ENCODE results near the gene ARG2. TPM values are rescaled to one million over a fixed set of nuclear protein-coding genes. Genes with fewer than 3 reads are reported as not detected.

ARG2 gene
- total RNA-seq, 1 experiment from 2014 or later = 1.1 TPM

GRCh38 chr14:67675219-67675582 is 55.5 kb downstream of the ARG2 start:
- DNase-seq = no peak
- H2AFZ ChIP-seq (ENCODE audit: low read length) = peak overlapping the region; percentile 82
- peak overlapping the region; percentile 84 for H3K4me3 ChIP-seq (ENCODE audit: low read length)
- H3F3A ChIP-seq (ENCODE audit: low read length, unreplicated experiment) = no peaks in the 10 kb centered on the region
- H3K36me3 ChIP-seq (ENCODE audit: low read depth, low read length) = peaks cover 22% of the 10 kb centered on the region
- peaks cover 48% of the 10 kb centered on the region for H3K79me2 ChIP-seq (ENCODE audit: low read length)
- no peaks in the 10 kb centered on the region for H3K27me3 ChIP-seq (ENCODE audit: low read length)
- ChIA-PET POLR2A (ENCODE audit: unreplicated experiment) (no interaction called here), CTCF (interaction anchor here (3.0 kb wide), 1 partner anchor 29 kb away, joined by 13 read pairs; no protein-coding TSS in a partner anchor)
- peaks cover 24% of the 10 kb centered on the region for H3K4me1 ChIP-seq (ENCODE audit: insufficient read depth, low read length)
- H3K27ac ChIP-seq (ENCODE audit: low read length) = 0 out of 2 replicates have a peak overlapping the region, but pooled peaks have one; percentile 80
- TF ChIP-seq EZH2phosphoT487 (IDR thresholded peaks at IDR 0.05; ENCODE audit: borderline replicate concordance, low read length) = no peak
- TF ChIP-seq CTCF (conservative IDR thresholded peaks at IDR 0.05; ENCODE audit: low read depth, low read length) = no peak
- no peak for TF ChIP-seq EZH2 (IDR thresholded peaks at IDR 0.05; ENCODE audit: low read length, unreplicated experiment)
- intact Hi-C loops (cut with micrococcal nuclease) = no loop called here
- no peaks in the 10 kb centered on the region for H3K9me3 ChIP-seq (ENCODE audit: low read length)
- H4K20me1 ChIP-seq (ENCODE audit: low read length) = peaks cover 19% of the 10 kb centered on the region
- ATAC-seq = no peak
- no peaks in the 10 kb centered on the region for H3K9me2 ChIP-seq (replicated peaks; ENCODE audit: low read length)
- TSS peak; percentile 66 for BruUV-seq (replicated peaks)
- peak overlapping the region; percentile 97 for H3K9ac ChIP-seq (ENCODE audit: low read length)
- peak overlapping the region; percentile 96 for H3K4me2 ChIP-seq (ENCODE audit: low read length)

- Histone ChIP-seq H3K9me2 (replicated peaks; ENCODE audit: low read length) (no peaks in the 10 kb centered on the region), H2AFZ (ENCODE audit: low read length) (no peak overlapping the region), H3K36me3 (ENCODE audit: low read depth, low read length) (peaks cover 50% of the 10 kb centered on the region), H3K4me1 (ENCODE audit: insufficient read depth, low read length) (peaks cover 21% of the 10 kb centered on the region), H3K27ac (ENCODE audit: low read length) (no peak overlapping the region), H3K4me3 (ENCODE audit: low read length) (no peak overlapping the region), H3K79me2 (ENCODE audit: low read length) (peaks cover 23% of the 10 kb centered on the region), H4K20me1 (ENCODE audit: low read length) (peaks cover 4% of the 10 kb centered on the region), H3F3A (ENCODE audit: low read length, unreplicated experiment) (no peaks in the 10 kb centered on the region), H3K4me2 (ENCODE audit: low read length) (no peak overlapping the region), H3K9me3 (ENCODE audit: low read length) (no peaks in the 10 kb centered on the region), H3K27me3 (ENCODE audit: low read length) (no peaks in the 10 kb centered on the region), H3K9ac (ENCODE audit: low read length) (no peak overlapping the region)
- no peak for TF ChIP-seq EZH2 (IDR thresholded peaks at IDR 0.05; ENCODE audit: low read length, unreplicated experiment)
- no peak for TF ChIP-seq CTCF (conservative IDR thresholded peaks at IDR 0.05; ENCODE audit: low read depth, low read length)
- no peak for TF ChIP-seq EZH2phosphoT487 (IDR thresholded peaks at IDR 0.05; ENCODE audit: borderline replicate concordance, low read length)
- DNase-seq (no peak), ATAC-seq (no peak)
- ChIA-PET CTCF (interaction anchor here (2.2 kb wide), 1 partner anchor 25 kb away, joined by 5 read pairs; no protein-coding TSS in a partner anchor), POLR2A (ENCODE audit: unreplicated experiment) (no interaction called here)
- intact Hi-C loops (cut with micrococcal nuclease) = no loop called here
- no TSS peak for BruUV-seq (replicated peaks)
Observed at GRCh38 chr14:67679006-67679405, 59.3 kb downstream of the ARG2 start.

GRCh38 chr14:67680121-67680602 is 60.4 kb downstream of the ARG2 start:
- CTCF ChIA-PET = interaction anchor here (0.7 to 2.2 kb wide), 2 partner anchors 24 to 75 kb away, joined by 5 to 6 read pairs; no protein-coding TSS in a partner anchor
- ATAC-seq = peak; percentile 97
- Histone ChIP-seq H2AFZ (ENCODE audit: low read length) (no peak overlapping the region), H3K4me2 (ENCODE audit: low read length) (0 out of 2 replicates have a peak overlapping the region, but pooled peaks have one; percentile 9), H3K9me2 (replicated peaks; ENCODE audit: low read length) (no peaks in the 10 kb centered on the region), H3K27ac (ENCODE audit: low read length) (peak overlapping the region; percentile 31), H3K79me2 (ENCODE audit: low read length) (peaks cover 19% of the 10 kb centered on the region), H3F3A (ENCODE audit: low read length, unreplicated experiment) (no peaks in the 10 kb centered on the region), H3K36me3 (ENCODE audit: low read depth, low read length) (peaks cover 60% of the 10 kb centered on the region), H3K4me1 (ENCODE audit: insufficient read depth, low read length) (peaks cover 20% of the 10 kb centered on the region), H3K4me3 (ENCODE audit: low read length) (no peak overlapping the region), H4K20me1 (ENCODE audit: low read length) (0 out of 2 replicates have a peak, but pooled peaks cover 7% of the 10 kb centered on the region), H3K9ac (ENCODE audit: low read length) (no peak overlapping the region), H3K9me3 (ENCODE audit: low read length) (no peaks in the 10 kb centered on the region), H3K27me3 (ENCODE audit: low read length) (no peaks in the 10 kb centered on the region)
- peak; percentile 79 for DNase-seq
- POLR2A ChIA-PET (ENCODE audit: unreplicated experiment) = no interaction called here
- intact Hi-C loops (cut with micrococcal nuclease) = no loop called here
- TF ChIP-seq EZH2 (IDR thresholded peaks at IDR 0.05; ENCODE audit: low read length, unreplicated experiment) (no peak), EZH2phosphoT487 (IDR thresholded peaks at IDR 0.05; ENCODE audit: borderline replicate concordance, low read length) (no peak), CTCF (conservative IDR thresholded peaks at IDR 0.05; ENCODE audit: low read depth, low read length) (no peak)
- BruUV-seq (replicated peaks) = no TSS peak
